ENCODE data around the gene DAPK2.

Gene DAPK2

DNA sequence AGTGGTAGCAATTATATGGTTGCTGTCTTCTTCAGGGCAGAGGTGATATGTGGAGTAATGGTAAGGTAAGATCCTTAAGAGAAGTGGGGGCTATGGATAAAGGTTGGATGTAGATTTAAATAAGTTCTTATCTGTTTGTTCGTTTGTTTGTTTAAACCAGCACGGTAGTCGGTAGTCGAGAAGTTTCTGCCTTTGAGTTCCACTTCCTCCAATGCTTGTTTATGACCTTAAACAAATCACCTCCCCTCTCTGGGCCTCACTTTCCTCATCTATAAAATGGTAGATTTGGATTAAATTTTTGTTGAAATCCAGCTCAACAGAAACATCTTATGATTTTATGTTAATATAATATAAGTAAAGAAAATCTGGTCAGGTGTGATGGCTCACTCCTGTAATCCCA, 11.8 kb downstream of the DAPK2 start:
- TF ChIP-seq, protein P1, sequence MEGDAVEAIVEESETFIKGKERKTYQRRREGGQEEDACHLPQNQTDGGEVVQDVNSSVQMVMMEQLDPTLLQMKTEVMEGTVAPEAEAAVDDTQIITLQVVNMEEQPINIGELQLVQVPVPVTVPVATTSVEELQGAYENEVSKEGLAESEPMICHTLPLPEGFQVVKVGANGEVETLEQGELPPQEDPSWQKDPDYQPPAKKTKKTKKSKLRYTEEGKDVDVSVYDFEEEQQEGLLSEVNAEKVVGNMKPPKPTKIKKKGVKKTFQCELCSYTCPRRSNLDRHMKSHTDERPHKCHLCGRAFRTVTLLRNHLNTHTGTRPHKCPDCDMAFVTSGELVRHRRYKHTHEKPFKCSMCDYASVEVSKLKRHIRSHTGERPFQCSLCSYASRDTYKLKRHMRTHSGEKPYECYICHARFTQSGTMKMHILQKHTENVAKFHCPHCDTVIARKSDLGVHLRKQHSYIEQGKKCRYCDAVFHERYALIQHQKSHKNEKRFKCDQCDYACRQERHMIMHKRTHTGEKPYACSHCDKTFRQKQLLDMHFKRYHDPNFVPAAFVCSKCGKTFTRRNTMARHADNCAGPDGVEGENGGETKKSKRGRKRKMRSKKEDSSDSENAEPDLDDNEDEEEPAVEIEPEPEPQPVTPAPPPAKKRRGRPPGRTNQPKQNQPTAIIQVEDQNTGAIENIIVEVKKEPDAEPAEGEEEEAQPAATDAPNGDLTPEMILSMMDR (IDR thresholded peaks at IDR 0.05; ENCODE audit: control insufficient read depth, insufficient read depth, low read depth, low read length, missing control alignments): no peak
- H3K4me3 ChIP-seq (ENCODE audit: control insufficient read depth, low read depth, low read length): no peak overlapping the region
- DNase-seq (ENCODE audit: low read depth): no peak

DNA sequence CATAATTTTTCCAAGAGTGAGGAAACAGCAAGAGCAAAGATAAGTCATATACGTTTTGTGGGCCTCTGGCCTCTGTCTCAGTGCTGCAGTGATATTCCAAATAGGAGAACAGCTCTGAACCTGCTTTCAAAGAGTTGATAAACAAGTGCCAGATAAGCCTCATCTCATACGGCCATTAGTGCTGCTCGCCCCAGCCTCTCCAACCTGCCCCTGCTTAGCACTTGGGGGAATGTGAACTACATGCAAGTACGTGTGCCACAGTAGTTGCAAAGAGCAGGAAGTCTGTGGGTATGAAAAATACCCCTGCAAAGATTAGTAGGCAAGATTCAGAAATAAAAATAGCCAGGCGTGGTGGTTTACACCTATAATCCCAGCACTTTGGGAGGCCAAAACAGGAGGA, 14.0 kb downstream of the DAPK2 start:
- TF ChIP-seq, protein P1 (IDR thresholded peaks at IDR 0.05; ENCODE audit: control insufficient read depth, insufficient read depth, low read depth, low read length, missing control alignments): no peak
- no peak for DNase-seq (ENCODE audit: low read depth)
- H3K4me3 ChIP-seq (ENCODE audit: control insufficient read depth, low read depth, low read length): no peak overlapping the region

DNA sequence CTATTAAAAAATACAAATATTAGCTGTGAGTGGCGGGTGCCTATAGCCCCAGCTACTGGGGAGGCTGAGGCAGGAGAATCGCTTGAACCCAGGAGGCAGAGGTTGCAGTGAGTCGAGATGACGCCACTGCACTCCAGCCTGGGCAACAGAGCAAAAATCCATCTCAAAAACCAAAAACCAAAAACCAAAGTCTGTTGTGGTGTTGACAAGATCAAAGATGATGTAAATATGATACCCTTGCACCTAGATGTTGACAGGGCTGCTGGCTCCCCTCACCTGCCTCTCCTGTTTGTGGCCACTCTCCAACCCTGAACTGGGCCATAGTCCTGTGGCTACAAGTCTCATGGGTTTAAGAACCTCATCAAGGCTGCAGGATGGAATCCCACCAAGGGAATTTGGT, 16.2 kb downstream of the DAPK2 start:
- TF ChIP-seq, protein P1 (IDR thresholded peaks at IDR 0.05; ENCODE audit: control insufficient read depth, insufficient read depth, low read depth, low read length, missing control alignments): no peak

DNA sequence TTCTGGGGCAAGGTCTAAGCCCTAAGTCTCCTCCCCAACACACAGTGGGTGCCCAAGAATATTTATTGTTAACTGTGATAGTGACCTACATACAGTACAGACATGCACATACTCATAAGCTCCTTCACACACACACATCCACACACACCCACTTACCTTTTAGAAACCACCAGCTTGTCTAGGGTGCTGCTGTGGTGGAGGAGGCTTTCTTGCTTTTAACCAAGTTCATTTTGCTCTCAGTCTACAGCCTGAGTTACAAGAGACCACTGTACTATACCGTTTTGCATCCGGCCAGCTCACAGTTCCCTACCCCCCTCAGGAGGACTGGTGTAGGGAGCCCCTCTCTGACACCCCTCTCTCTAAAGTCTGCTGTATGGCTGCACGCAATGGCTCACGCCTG, 16.7 kb downstream of the DAPK2 start:
- no peak for DNase-seq (ENCODE audit: low read depth)
- H3K4me3 ChIP-seq (ENCODE audit: control insufficient read depth, low read depth, low read length): no peak overlapping the region
- TF ChIP-seq, protein P1 (IDR thresholded peaks at IDR 0.05; ENCODE audit: control insufficient read depth, insufficient read depth, low read depth, low read length, missing control alignments): no peak

More for the DNA sequence above, 16.2 kb downstream of the DAPK2 start:
- no peak overlapping the region for H3K4me3 ChIP-seq (ENCODE audit: control insufficient read depth, low read depth, low read length)
- no peak for DNase-seq (ENCODE audit: low read depth)

DNA sequence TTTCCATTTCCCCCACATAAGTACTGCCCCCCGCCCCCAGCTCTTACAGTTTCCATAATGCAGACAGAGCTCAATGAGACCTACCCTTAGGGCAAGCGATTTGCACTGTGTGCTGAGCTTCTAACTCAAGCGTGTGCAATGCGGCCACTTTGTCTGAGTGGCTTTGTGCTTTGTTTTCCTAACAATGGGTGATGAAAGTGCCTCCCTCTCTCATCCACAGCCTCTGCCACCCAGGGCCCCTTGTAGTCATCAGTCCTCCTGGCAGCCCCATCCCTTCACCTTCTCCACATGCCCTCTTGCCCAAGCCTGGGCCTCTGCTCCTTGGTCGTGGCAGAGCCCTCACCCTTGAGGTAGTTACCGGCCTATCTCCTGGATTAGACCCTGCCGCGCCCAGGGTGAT, 17.2 kb downstream of the DAPK2 start:
- no peak for DNase-seq (ENCODE audit: low read depth)
- no peak overlapping the region for H3K4me3 ChIP-seq (ENCODE audit: control insufficient read depth, low read depth, low read length)
- TF ChIP-seq, protein P1 (IDR thresholded peaks at IDR 0.05; ENCODE audit: control insufficient read depth, insufficient read depth, low read depth, low read length, missing control alignments): no peak

DNA sequence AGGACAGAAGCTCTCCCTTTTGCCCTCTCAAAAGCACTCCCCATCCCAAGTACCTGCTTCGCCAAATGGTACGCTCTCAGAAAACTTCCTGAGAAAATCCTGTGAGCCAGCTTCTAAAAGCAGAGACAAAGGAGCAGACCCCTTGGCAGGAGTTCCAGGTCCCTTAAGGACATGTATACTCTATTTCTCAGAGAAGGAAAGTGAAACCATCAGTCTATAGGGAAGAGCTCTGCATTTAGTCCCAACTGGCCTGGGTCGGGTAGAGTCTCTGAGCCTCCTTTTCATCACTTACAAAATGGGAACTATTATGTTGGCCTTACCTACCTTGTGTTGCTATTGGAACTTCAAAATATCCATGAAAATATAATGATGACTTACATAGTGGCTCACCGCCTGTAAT, 19.7 kb downstream of the DAPK2 start:
- no peak overlapping the region for H3K4me3 ChIP-seq (ENCODE audit: control insufficient read depth, low read depth, low read length)
- DNase-seq (ENCODE audit: low read depth): no peak
- TF ChIP-seq, protein P1 (IDR thresholded peaks at IDR 0.05; ENCODE audit: control insufficient read depth, insufficient read depth, low read depth, low read length, missing control alignments): no peak

Measured in AG09309 (cell line).